GM20000 (cell line): ENCODE data around the gene CARS1.
A peak's percentile ranks its signal among the peaks of the same experiment; 100 is the strongest.

Experiments
- DNase-seq: peaks from one replicate; pipeline ENCODE4 v3.0.0; 2012; ENCODE audit warnings: low spot score
- TF ChIP-seq, protein P1 (sequence below): IDR thresholded peaks from 2 replicates; pipeline ENCODE4 v1.5.1; 2012; ENCODE audit warnings: mild to moderate bottlenecking, control low read depth; ENCODE audit errors: extremely low read depth, missing control alignments

CARS1 gene

DNA sequence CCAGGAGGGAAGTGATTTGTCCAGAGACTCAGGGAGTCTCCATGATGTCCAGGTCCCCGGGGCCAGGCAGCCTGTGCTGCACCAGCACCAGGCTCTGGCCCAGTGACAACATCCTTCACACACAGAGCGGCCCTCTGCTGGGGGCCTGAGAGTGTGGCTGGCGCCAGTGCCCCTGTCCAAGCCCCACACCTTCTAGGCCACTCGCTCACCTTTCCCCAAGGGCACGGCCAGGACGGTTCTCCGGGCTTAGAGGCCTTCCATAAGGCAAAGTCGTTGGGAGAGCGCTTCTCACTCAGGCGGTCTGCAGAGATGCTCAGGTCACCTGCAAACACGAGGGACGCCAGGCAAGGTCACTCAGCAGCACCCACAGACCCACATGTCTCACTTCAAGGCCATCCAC, 37.2 kb downstream of the CARS1 start:
- TF ChIP-seq, protein P1, sequence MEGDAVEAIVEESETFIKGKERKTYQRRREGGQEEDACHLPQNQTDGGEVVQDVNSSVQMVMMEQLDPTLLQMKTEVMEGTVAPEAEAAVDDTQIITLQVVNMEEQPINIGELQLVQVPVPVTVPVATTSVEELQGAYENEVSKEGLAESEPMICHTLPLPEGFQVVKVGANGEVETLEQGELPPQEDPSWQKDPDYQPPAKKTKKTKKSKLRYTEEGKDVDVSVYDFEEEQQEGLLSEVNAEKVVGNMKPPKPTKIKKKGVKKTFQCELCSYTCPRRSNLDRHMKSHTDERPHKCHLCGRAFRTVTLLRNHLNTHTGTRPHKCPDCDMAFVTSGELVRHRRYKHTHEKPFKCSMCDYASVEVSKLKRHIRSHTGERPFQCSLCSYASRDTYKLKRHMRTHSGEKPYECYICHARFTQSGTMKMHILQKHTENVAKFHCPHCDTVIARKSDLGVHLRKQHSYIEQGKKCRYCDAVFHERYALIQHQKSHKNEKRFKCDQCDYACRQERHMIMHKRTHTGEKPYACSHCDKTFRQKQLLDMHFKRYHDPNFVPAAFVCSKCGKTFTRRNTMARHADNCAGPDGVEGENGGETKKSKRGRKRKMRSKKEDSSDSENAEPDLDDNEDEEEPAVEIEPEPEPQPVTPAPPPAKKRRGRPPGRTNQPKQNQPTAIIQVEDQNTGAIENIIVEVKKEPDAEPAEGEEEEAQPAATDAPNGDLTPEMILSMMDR, result no peak
- DNase-seq, result no peak

DNA sequence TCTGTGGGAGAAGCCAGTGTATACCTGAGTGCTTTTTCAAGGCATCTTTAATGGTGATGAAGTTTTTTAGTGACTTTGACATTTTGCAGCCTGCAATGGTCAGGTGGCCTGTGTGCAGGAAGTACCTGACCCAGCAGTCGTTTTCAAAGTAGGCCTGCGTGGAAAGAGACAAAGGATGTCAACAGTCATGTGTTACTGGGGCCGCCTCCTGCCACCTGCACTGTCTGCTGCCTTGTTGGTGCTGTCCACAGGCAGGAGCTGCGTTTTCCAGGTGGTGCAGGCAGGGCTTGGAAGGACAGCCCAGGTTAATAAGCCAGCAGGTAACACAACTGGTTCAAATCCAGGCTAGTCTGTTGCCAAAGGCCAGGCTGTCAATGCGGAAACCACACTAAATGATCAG, 38.6 kb downstream of the CARS1 start:
- DNase-seq, result no peak
- TF ChIP-seq, protein P1, result no peak

DNA sequence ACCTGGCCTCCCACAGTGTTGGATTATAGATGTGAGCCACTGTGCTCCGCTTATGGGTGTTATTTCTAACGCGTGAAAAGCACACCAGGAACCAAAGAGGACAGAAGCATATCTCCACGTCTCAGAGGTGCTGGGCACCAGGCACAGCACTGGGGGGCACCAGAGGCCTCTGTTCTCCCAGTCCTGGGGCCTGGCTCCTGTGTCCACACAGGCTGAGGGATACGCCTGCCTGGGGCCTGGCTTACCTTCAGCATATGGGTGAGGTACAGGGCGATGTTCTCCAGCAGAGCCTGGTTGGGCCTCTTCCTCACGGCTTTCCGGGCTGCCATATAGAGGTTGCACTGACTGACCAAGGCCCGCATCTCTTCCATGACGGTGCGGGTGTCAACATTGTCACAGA, 40.4 kb downstream of the CARS1 start:
- DNase-seq, result no peak
- TF ChIP-seq, protein P1, result no peak

DNA sequence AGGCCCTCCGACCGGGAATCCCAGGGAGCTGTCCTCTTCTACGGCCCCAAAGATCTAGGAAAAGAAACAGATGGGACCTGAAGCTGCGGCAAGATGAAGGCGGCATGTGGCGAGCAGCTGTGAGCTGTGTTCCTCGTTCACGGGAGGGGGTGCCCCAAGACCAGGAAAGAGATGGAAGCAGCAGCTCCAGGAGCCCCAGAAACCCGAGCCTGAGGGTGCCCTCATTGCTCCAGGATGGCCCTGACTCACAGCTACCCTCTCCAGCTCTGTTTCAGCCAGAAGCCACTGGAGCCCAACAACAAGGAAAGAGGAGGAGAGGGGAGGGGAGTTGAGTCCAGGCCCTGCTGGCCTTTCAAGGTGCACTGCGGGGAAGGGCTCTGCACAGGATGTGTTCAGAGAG, 41.4 kb downstream of the CARS1 start:
- TF ChIP-seq, protein P1, result no peak
- DNase-seq, result no peak

DNA sequence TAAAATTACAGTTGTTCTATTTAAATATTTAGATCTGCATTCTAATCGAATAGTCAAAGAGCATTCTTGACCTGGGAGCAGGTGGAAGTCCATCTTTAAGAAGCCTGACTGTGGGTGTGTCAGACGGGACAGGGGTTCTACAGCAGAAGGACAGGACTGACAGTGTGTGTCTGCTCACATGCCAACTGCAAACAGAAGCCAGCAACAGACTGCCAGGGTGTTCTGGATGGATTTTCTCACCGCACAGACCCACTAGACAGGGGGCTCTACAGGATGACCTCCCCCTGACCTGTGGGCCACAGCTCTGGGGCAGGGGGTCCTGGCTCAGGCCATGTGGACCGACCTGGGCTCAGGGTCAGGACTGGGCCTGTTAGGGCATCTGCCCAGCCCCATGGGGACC, 42.3 kb downstream of the CARS1 start:
- TF ChIP-seq, protein P1, result no peak

DNA sequence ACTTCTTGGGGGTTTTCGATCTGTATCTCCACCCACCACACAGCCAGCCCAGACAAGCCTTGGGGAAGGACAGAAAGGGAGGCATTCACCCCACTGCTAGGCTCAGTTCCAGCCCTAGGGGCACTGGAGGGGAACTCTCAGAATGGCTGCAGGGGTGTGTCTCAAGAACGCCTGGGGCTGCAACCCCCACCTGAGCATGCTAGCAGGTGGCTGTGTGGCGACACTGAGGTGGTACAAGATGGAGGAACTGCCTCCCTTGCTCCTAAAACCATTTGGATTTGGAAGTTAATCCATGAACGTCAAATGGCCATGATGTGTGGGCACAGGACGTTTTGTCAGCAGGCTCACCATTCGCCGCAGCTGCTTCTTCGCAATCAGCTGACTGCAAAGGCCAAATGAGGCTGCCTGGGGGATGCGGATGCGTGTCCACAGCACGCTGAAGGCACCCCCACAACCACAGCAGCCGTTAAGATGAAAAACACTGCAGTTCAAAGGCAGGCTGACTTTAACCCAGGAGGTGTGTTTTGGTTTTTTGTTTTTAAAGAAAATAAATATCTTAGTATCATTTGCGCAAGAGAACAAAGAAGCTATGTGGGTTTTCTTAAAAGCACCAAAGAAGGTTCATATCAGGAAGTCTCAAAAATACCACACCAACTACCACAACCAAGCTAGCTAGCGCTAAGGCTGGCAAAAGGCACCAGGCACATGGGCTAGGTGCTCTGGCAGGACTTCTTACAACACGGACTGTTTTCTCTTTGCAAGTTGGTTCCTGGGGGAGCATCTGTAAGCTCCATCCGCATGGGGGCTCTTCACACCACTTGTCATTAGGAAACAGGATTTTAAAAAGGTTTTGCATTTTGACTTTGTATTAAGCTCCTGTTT, 42.9 kb downstream of the CARS1 start:
- DNase-seq, result peak; percentile 40
- TF ChIP-seq, protein P1, result no peak

More for the DNA sequence above, 42.3 kb downstream of the CARS1 start:
- DNase-seq, result no peak
